Caco-2 (cell line): ENCODE results near the gene GRIA4. TPM values are rescaled to one million over a fixed set of nuclear protein-coding genes. Genes with fewer than 3 reads are reported as not detected.

Experiments used
- BruUV-seq: library from RNA; stranded (reverse); fragments of 400-500 nt; replicated peaks from 2 replicates; lab custom pipeline; 2021; lab: Mats Ljungman, UMichigan
- CTCF ChIA-PET: fragments of 300-600 bp; sonication (Branson Sonifier 250); formaldehyde crosslinking; loops from one replicate; lab custom pipeline; 2022; ENCODE audit warnings: antibody characterized with exemption; lab: Charles Lee
- POLR2A ChIA-PET: fragments of 300-600 bp; sonication (Branson Sonifier 250); formaldehyde crosslinking; loops from one replicate; lab custom pipeline; 2022; ENCODE audit warnings: antibody characterized with exemption; lab: Charles Lee
- DNase-seq, 2 experiments: peaks; one replicate each; pipeline versions ENCODE4 v3.0.0 to v3.0.0-alpha.2; 2020 to 2022
- H3K27me3 ChIP-seq: replicated peaks from 2 replicates; pipeline ENCODE4 v1.6.0; 2011; ENCODE audit warnings: low read length; ENCODE audit not compliant: control insufficient read depth, insufficient read depth
- H3K36me3 ChIP-seq: 2 replicates; pipeline ENCODE4 v1.5.1; 2011; ENCODE audit warnings: low read length; ENCODE audit not compliant: control insufficient read depth, insufficient read depth
- H3K4me1 ChIP-seq: fragments of 250-450 bp; sonication (Bioruptor Pico); 2 replicates; pipeline ENCODE4 v1.5.1; 2020; ENCODE audit warnings: mild to moderate bottlenecking
- H3K4me3 ChIP-seq: 2 replicates; pipeline ENCODE4 v1.5.1; 2011; ENCODE audit warnings: low read depth, mild to moderate bottlenecking, control low read depth, low read length
- H3K9me3 ChIP-seq: fragments of 250-450 bp; sonication (Bioruptor Pico); 2 replicates; pipeline ENCODE4 v1.5.1; 2020; ENCODE audit warnings: mild to moderate bottlenecking, moderate library complexity
- H3K27ac Mint-ChIP-seq: one replicate; pipeline ENCODE4 v1.8.0; 2022; ENCODE audit warnings: mixed read lengths; ENCODE audit not compliant: unreplicated experiment
- H3K27me3 Mint-ChIP-seq: one replicate; pipeline ENCODE4 v1.8.0; 2022; ENCODE audit warnings: mixed read lengths; ENCODE audit not compliant: insufficient read depth, unreplicated experiment
- H3K36me3 Mint-ChIP-seq: one replicate; pipeline ENCODE4 v1.8.0; 2022; ENCODE audit warnings: mild to moderate bottlenecking, mixed read lengths; ENCODE audit not compliant: insufficient read depth, unreplicated experiment
- H3K4me1 Mint-ChIP-seq: one replicate; pipeline ENCODE4 v1.8.0; 2022; ENCODE audit warnings: low read depth, mixed read lengths; ENCODE audit not compliant: unreplicated experiment
- H3K4me3 Mint-ChIP-seq: one replicate; pipeline ENCODE4 v1.8.0; 2022; ENCODE audit warnings: mild to moderate bottlenecking, moderate library complexity, mixed read lengths; ENCODE audit not compliant: unreplicated experiment
- H3K9me3 Mint-ChIP-seq: one replicate; pipeline ENCODE4 v1.8.0; 2022; ENCODE audit warnings: mixed read lengths; ENCODE audit not compliant: unreplicated experiment
- intact Hi-C: fragments of 100-400 bp; cut with micrococcal nuclease; formaldehyde crosslinking; loops from one replicate; pipeline ENCODE4 v1.10.0; 2022; ENCODE audit not compliant: unreplicated experiment
- total RNA-seq: library from RNA; stranded (reverse); gene quantifications from 2 replicates; pipeline ENCODE4 v1.2.3, GENCODE V29; 2022
- TF ChIP-seq, protein P1 (sequence below), 2 experiments: fragments of 200-600 bp in 1 of 2; IDR thresholded peaks; 1 replicate in 1 of 2; 2 replicates in 1 of 2; pipeline versions ENCODE4 v1.5.1 to v1.8.0; 2011 to 2022; ENCODE audit warnings: antibody characterized with exemption in 1 of 2, control low read depth in 1 of 2, inconsistent platforms in 1 of 2, low read depth in 1 of 2, low read length in 1 of 2, mild to moderate bottlenecking in 1 of 2, moderate library complexity in 1 of 2; ENCODE audit not compliant: insufficient read depth in 1 of 2, severe bottlenecking in 1 of 2, unreplicated experiment in 1 of 2

GRIA4 gene
- total RNA-seq, 1 experiment from 2014 or later, result not detected

DNA sequence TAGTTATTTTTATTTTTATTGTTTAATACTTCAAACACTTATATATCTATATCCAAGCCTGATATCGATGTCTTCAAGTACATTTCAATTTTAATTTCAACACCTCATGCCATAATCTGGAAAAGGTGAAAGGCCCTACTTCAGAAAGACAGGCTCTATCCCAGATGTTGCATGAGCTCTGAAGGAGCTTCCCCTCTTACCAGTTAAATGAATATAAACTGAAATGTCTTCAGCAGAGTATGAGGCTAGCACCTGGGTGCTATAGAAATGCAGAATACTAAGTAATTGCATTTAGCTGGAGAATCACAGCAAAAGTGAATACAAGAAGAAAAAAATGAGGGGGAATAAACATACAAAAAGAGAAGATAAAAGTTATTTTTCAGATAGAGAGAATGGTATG, 11.5 kb upstream of the GRIA4 start:
- no peaks in the 10 kb centered on the region for H3K36me3 ChIP-seq
- ChIA-PET POLR2A (no interaction called here), CTCF (no interaction called here)
- H3K4me1 Mint-ChIP-seq, result no peaks in the 10 kb centered on the region
- no TSS peak for BruUV-seq
- no peak overlapping the region for H3K27ac Mint-ChIP-seq
- H3K36me3 Mint-ChIP-seq, result no peaks in the 10 kb centered on the region
- H3K4me3 Mint-ChIP-seq, result no peak overlapping the region
- intact Hi-C loops, result no loop called here
- H3K9me3 ChIP-seq, result no peaks in the 10 kb centered on the region
- H3K4me3 ChIP-seq, result no peak overlapping the region
- H3K27me3 Mint-ChIP-seq, result peaks cover 12% of the 10 kb centered on the region
- no peaks in the 10 kb centered on the region for H3K4me1 ChIP-seq
- no peak for DNase-seq
- H3K9me3 Mint-ChIP-seq, result no peaks in the 10 kb centered on the region
- TF ChIP-seq, protein P1, sequence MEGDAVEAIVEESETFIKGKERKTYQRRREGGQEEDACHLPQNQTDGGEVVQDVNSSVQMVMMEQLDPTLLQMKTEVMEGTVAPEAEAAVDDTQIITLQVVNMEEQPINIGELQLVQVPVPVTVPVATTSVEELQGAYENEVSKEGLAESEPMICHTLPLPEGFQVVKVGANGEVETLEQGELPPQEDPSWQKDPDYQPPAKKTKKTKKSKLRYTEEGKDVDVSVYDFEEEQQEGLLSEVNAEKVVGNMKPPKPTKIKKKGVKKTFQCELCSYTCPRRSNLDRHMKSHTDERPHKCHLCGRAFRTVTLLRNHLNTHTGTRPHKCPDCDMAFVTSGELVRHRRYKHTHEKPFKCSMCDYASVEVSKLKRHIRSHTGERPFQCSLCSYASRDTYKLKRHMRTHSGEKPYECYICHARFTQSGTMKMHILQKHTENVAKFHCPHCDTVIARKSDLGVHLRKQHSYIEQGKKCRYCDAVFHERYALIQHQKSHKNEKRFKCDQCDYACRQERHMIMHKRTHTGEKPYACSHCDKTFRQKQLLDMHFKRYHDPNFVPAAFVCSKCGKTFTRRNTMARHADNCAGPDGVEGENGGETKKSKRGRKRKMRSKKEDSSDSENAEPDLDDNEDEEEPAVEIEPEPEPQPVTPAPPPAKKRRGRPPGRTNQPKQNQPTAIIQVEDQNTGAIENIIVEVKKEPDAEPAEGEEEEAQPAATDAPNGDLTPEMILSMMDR (IDR thresholded peaks at IDR 0.05; ENCODE audit: insufficient read depth in 1 of 2, low read depth in 1 of 2, low read length in 1 of 2, severe bottlenecking in 1 of 2, unreplicated experiment in 1 of 2), result no peak
- H3K27me3 ChIP-seq, result no peaks in the 10 kb centered on the region

DNA sequence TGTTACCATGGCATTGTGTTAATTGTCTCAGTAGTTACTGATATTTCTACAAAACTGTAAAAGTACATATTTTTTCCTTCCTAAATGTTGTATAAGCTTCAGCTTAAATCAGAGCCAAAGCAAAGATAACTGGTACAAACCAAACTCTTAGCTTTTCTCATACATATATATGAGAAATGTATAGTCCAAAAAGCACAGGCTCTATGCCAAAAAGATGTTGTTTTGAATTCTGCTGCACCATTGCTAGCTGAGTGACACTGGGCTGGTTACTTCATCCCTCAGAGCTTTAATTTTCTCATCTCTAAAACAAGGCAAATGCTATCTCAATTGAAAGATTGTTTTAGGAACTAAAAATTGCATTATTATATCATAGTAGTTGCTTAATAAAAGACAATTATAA, 6.7 kb upstream of the GRIA4 start:
- Histone ChIP-seq H3K4me3 (no peak overlapping the region), H3K9me3 (no peaks in the 10 kb centered on the region), H3K36me3 (no peaks in the 10 kb centered on the region), H3K27me3 (no peaks in the 10 kb centered on the region), H3K4me1 (no peaks in the 10 kb centered on the region)
- no peaks in the 10 kb centered on the region for H3K4me1 Mint-ChIP-seq
- H3K27ac Mint-ChIP-seq, result no peak overlapping the region
- H3K27me3 Mint-ChIP-seq, result peaks cover 9% of the 10 kb centered on the region
- ChIA-PET POLR2A (no interaction called here), CTCF (no interaction called here)
- no peak overlapping the region for H3K4me3 Mint-ChIP-seq
- DNase-seq, result no peak
- no peaks in the 10 kb centered on the region for H3K36me3 Mint-ChIP-seq
- no peaks in the 10 kb centered on the region for H3K9me3 Mint-ChIP-seq
- BruUV-seq, result no TSS peak
- intact Hi-C loops, result no loop called here
- TF ChIP-seq, protein P1 (IDR thresholded peaks at IDR 0.05; ENCODE audit: insufficient read depth in 1 of 2, low read depth in 1 of 2, low read length in 1 of 2, severe bottlenecking in 1 of 2, unreplicated experiment in 1 of 2), result no peak

DNA sequence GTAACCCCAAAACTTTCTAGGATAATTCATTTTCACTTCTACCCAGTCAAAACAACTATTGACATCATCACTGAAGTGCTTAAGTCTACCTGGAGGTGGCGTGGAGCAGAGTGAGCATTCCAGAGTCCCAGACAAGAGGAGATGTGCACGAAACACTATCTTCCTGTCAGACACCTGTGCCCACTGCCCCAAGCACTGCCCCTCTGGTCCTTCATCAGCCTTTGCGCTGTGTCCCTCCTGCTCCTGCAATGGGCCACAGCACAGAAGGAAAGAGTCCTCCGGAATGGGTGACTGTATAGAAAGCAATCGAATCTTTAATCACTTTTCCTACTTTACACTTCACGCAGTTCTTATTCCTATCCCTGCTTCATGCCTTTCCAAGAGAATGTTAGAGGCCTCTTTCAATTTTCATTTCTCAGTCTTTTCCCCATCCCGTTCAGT, 512 bp upstream of the GRIA4 start:
- TF ChIP-seq, protein P1 (IDR thresholded peaks at IDR 0.05; ENCODE audit: insufficient read depth in 1 of 2, low read depth in 1 of 2, low read length in 1 of 2, severe bottlenecking in 1 of 2, unreplicated experiment in 1 of 2), result peak; percentile 71 to 85
- Histone ChIP-seq H3K36me3 (no peaks in the 10 kb centered on the region), H3K4me3 (no peak overlapping the region), H3K27me3 (no peaks in the 10 kb centered on the region), H3K9me3 (no peaks in the 10 kb centered on the region), H3K4me1 (no peaks in the 10 kb centered on the region)
- H3K4me1 Mint-ChIP-seq, result no peaks in the 10 kb centered on the region
- ChIA-PET POLR2A (no interaction called here), CTCF (no interaction called here)
- H3K9me3 Mint-ChIP-seq, result no peaks in the 10 kb centered on the region
- DNase-seq, result peak; percentile 47 to 59
- H3K27ac Mint-ChIP-seq, result no peak overlapping the region
- intact Hi-C loops, result loop anchor here (1.0 kb wide), 1 partner anchor 253 kb away; no protein-coding TSS in a partner anchor
- H3K36me3 Mint-ChIP-seq, result no peaks in the 10 kb centered on the region
- BruUV-seq, result no TSS peak
- peaks cover 3% of the 10 kb centered on the region for H3K27me3 Mint-ChIP-seq
- H3K4me3 Mint-ChIP-seq, result no peak overlapping the region
